Posterior vena cava (tissue), 2 donors: ENCODE results near the gene UCMA. TPM values are rescaled to one million over a fixed set of nuclear protein-coding genes. Genes with fewer than 3 reads are reported as not detected.
"Not testable (repeated sequence)": the region's sequence is repeated elsewhere in the genome, so short reads cannot be mapped to it uniquely, and the experiment has no call there.

Source experiments
- DNase-seq: peaks from one replicate; pipeline ENCODE4 v3.0.0-alpha.2; 2020; ENCODE audit warnings: low spot score
- intact Hi-C, 2 donors: fragments of 100-400 bp; cut with DNase I; formaldehyde crosslinking; loops; one replicate each; pipeline versions ENCODE4 v1.14.1 to v1.14.2; 2022 to 2023
- long read RNA-seq, 2 donors: library from polyadenylated mRNA; unstranded; transcript quantifications; one replicate each; pipeline ENCODE4 v2.0.0, GENCODE V29; 2020 to 2021
- total RNA-seq, 2 donors: library from RNA; stranded (reverse); fragmentation: NEBNext Ultra II Directional; extraction: Animal tissue kit (Norgen Biotek cat#: 25700); gene quantifications; one replicate each; pipeline ENCODE4 v1.2.1, GENCODE V29; 2021
- donor health status: DM: yes; HTN: yes; CAD: no.
- donor health status: DM: yes; HTN: yes; CAD: no.

Gene UCMA
- total RNA-seq = not detected
- long read RNA-seq, donor 1 = 0 reads
- long read RNA-seq, donor 2 = 0 reads

GRCh38 chr10:13234172-13234571 lies at the start of gene UCMA:
UCMA (minus strand) TSS chr10:13234374; CDS start chr10:13234258, 116 bp downstream.
- no peak for DNase-seq
- intact Hi-C loops = loop anchor here in 1 of 2 donors (2.0 kb wide), 1 partner anchor 33 kb away; no protein-coding TSS in a partner anchor

- peak; percentile 0 for DNase-seq
- intact Hi-C loops = loop anchor here in 1 of 2 donors (10.0 kb wide), 1 partner anchor 418 kb away; no protein-coding TSS in a partner anchor
Observed at GRCh38 chr10:13282348-13282747, 48.2 kb upstream of the UCMA start.

GRCh38 chr10:13276749-13277365 lies 42.7 kb upstream of the UCMA start:
- intact Hi-C loops = loop anchor here in 1 of 2 donors (5.0 kb wide), 1 partner anchor 1365 kb away; no protein-coding TSS in a partner anchor
- DNase-seq = no peak

- intact Hi-C loops = loop anchor here in 1 of 2 donors (5.0 kb wide), 1 partner anchor 1364 kb away; no protein-coding TSS in a partner anchor
- DNase-seq = not testable (repeated sequence)
Observed at GRCh38 chr10:13276146-13276545, 42.0 kb upstream of the UCMA start.

GRCh38 chr10:13272164-13272571 lies 38.0 kb upstream of the UCMA start:
- DNase-seq = peak; percentile 81
- intact Hi-C loops = no loop called here

GRCh38 chr10:13271552-13272163 lies 37.5 kb upstream of the UCMA start:
- intact Hi-C loops = no loop called here
- no peak for DNase-seq

- intact Hi-C loops = no loop called here
- DNase-seq = no peak
Observed at GRCh38 chr10:13270877-13271551, 36.8 kb upstream of the UCMA start.

GRCh38 chr10:13268841-13269240 lies 34.7 kb upstream of the UCMA start:
- DNase-seq = no peak
- intact Hi-C loops = loop anchor here in 1 of 2 donors (10.0 kb wide), 1 partner anchor 104 kb away; the partner anchor contains the start of gene MCM10

GRCh38 chr10:13268310-13268709 lies 34.1 kb upstream of the UCMA start:
- no peak for DNase-seq
- intact Hi-C loops = loop anchor here in 1 of 2 donors (10.0 kb wide), 1 partner anchor 104 kb away; the partner anchor contains the start of gene MCM10

GRCh38 chr10:13263591-13263990 lies 29.4 kb upstream of the UCMA start:
- intact Hi-C loops = loop anchor here in 1 of 2 donors (10.0 kb wide), 1 partner anchor 99 kb away; the partner anchor contains the start of gene MCM10
- no peak for DNase-seq

- intact Hi-C loops = loop anchor here in 1 of 2 donors (10.0 kb wide), 1 partner anchor 98 kb away; the partner anchor contains the start of gene MCM10
- DNase-seq = peak; percentile 3
Observed at GRCh38 chr10:13262433-13262832, 28.3 kb upstream of the UCMA start.

GRCh38 chr10:13257621-13258140 lies 23.5 kb upstream of the UCMA start:
- DNase-seq = no peak

GRCh38 chr10:13256627-13257026 lies 22.5 kb upstream of the UCMA start:
- DNase-seq = no peak
- intact Hi-C loops = loop anchor here in 1 of 2 donors (10.0 kb wide), 1 partner anchor 468 kb away; no protein-coding TSS in a partner anchor

More at GRCh38 chr10:13257621-13258140, 23.5 kb upstream of the UCMA start:
- intact Hi-C loops = loop anchor here in 1 of 2 donors (10.0 kb wide), 1 partner anchor 467 kb away; no protein-coding TSS in a partner anchor

GRCh38 chr10:13253726-13254125 lies 19.6 kb upstream of the UCMA start:
- intact Hi-C loops = loop anchor here in 1 of 2 donors (10.0 kb wide), 1 partner anchor 471 kb away; no protein-coding TSS in a partner anchor
- DNase-seq = no peak

GRCh38 chr10:13247784-13248183 lies 13.6 kb upstream of the UCMA start:
- intact Hi-C loops = no loop called here
- DNase-seq = no peak

GRCh38 chr10:13247246-13247645 lies 13.1 kb upstream of the UCMA start:
- no peak for DNase-seq
- intact Hi-C loops = no loop called here

GRCh38 chr10:13242260-13242659 lies 8.1 kb upstream of the UCMA start:
- DNase-seq = peak; percentile 12
- intact Hi-C loops = not testable (repeated sequence)

GRCh38 chr10:13241613-13242012 lies 7.4 kb upstream of the UCMA start:
- intact Hi-C loops = no loop called here
- DNase-seq = peak; percentile 10

- DNase-seq = no peak
- intact Hi-C loops = no loop called here
Observed at GRCh38 chr10:13239923-13240322, 5.7 kb upstream of the UCMA start.
